ENCODE measurements around the gene FBXL20. TPM values are rescaled to one million over a fixed set of nuclear protein-coding genes. Genes with fewer than 3 reads are reported as not detected.

Gene FBXL20
- total RNA-seq, 1 donor from 2014 or later: 18.3 TPM

GRCh38 chr17:39244016-39244599, 157.3 kb downstream of the FBXL20 start:
- Histone ChIP-seq H2AFZ (ENCODE audit: low read depth, low read length) (peak overlapping the region; percentile 34), H3K9me3 (ENCODE audit: insufficient read depth, low read depth, low read length) (no peaks in the 10 kb centered on the region), H3K36me3 (ENCODE audit: insufficient read depth, low read length) (no peaks in the 10 kb centered on the region), H3K79me2 (ENCODE audit: insufficient read depth, low read length) (no peaks in the 10 kb centered on the region), H3K4me3 (ENCODE audit: insufficient read depth, low read depth, low read length) (no peak overlapping the region), H3K27ac (ENCODE audit: low read depth, low read length) (no peak overlapping the region), H3K27me3 (ENCODE audit: insufficient read depth, low read length) (peaks cover 3% of the 10 kb centered on the region), H4K20me1 (ENCODE audit: insufficient read depth, low read length) (peaks cover 4% of the 10 kb centered on the region), H3K9ac (ENCODE audit: low read length) (no peak overlapping the region), H3K4me2 (ENCODE audit: low read length) (no peak overlapping the region), H3K4me1 (ENCODE audit: insufficient read depth, low read length) (no peaks in the 10 kb centered on the region)
- Mint-ChIP-seq H3K27me3 (ENCODE audit: low read depth, unreplicated experiment) (peaks cover 4% of the 10 kb centered on the region), H3K4me3 (ENCODE audit: unreplicated experiment) (no peak overlapping the region), H3K27ac (ENCODE audit: unreplicated experiment) (no peak overlapping the region), H3K4me1 (ENCODE audit: low read depth, unreplicated experiment) (peaks cover 2% of the 10 kb centered on the region), H3K36me3 (ENCODE audit: low read depth, unreplicated experiment) (no peaks in the 10 kb centered on the region), H3K9me3 (ENCODE audit: unreplicated experiment) (no peaks in the 10 kb centered on the region)
- TF ChIP-seq EZH2 (IDR thresholded peaks at IDR 0.05; ENCODE audit: insufficient read depth, low read length): no peak
- TF ChIP-seq CTCF (IDR thresholded peaks at IDR 0.05; ENCODE audit: insufficient read depth, low read depth, low read length): no peak
- no peak for DNase-seq (ENCODE audit: low read depth)
- FAIRE-seq: no peak

GRCh38 chr17:39243155-39243554, 158.3 kb downstream of the FBXL20 start:
- H3K27me3 ChIP-seq (ENCODE audit: insufficient read depth, low read length): peaks cover 3% of the 10 kb centered on the region
- H3K4me1 ChIP-seq (ENCODE audit: insufficient read depth, low read length): peaks cover 7% of the 10 kb centered on the region
- peaks cover 6% of the 10 kb centered on the region for H3K27me3 Mint-ChIP-seq (ENCODE audit: low read depth, unreplicated experiment)
- FAIRE-seq (no peak), DNase-seq (ENCODE audit: low read depth) (no peak)
- no peaks in the 10 kb centered on the region for H3K9me3 Mint-ChIP-seq (ENCODE audit: unreplicated experiment)
- H3K36me3 Mint-ChIP-seq (ENCODE audit: low read depth, unreplicated experiment): no peaks in the 10 kb centered on the region
- H3K27ac ChIP-seq (ENCODE audit: low read depth, low read length): no peak overlapping the region
- H3K4me1 Mint-ChIP-seq (ENCODE audit: low read depth, unreplicated experiment): peaks cover 2% of the 10 kb centered on the region
- no peak overlapping the region for H2AFZ ChIP-seq (ENCODE audit: low read depth, low read length)
- no peak overlapping the region for H3K9ac ChIP-seq (ENCODE audit: low read length)
- H4K20me1 ChIP-seq (ENCODE audit: insufficient read depth, low read length): peaks cover 4% of the 10 kb centered on the region
- H3K4me3 ChIP-seq (ENCODE audit: insufficient read depth, low read depth, low read length): no peak overlapping the region
- H3K79me2 ChIP-seq (ENCODE audit: insufficient read depth, low read length): no peaks in the 10 kb centered on the region
- TF ChIP-seq CTCF (IDR thresholded peaks at IDR 0.05; ENCODE audit: insufficient read depth, low read depth, low read length): no peak
- no peak for TF ChIP-seq EZH2 (IDR thresholded peaks at IDR 0.05; ENCODE audit: insufficient read depth, low read length)
- no peaks in the 10 kb centered on the region for H3K36me3 ChIP-seq (ENCODE audit: insufficient read depth, low read length)
- no peaks in the 10 kb centered on the region for H3K9me3 ChIP-seq (ENCODE audit: insufficient read depth, low read depth, low read length)
- no peak overlapping the region for H3K27ac Mint-ChIP-seq (ENCODE audit: unreplicated experiment)
- no peak overlapping the region for H3K4me3 Mint-ChIP-seq (ENCODE audit: unreplicated experiment)
- H3K4me2 ChIP-seq (ENCODE audit: low read length): no peak overlapping the region

- FAIRE-seq (no peak), DNase-seq (ENCODE audit: low read depth) (no peak)
- Histone ChIP-seq H3K9me3 (ENCODE audit: insufficient read depth, low read depth, low read length) (no peaks in the 10 kb centered on the region), H3K4me3 (ENCODE audit: insufficient read depth, low read depth, low read length) (no peak overlapping the region), H3K4me2 (ENCODE audit: low read length) (no peak overlapping the region), H4K20me1 (ENCODE audit: insufficient read depth, low read length) (peaks cover 4% of the 10 kb centered on the region), H3K79me2 (ENCODE audit: insufficient read depth, low read length) (no peaks in the 10 kb centered on the region), H3K9ac (ENCODE audit: low read length) (no peak overlapping the region), H3K4me1 (ENCODE audit: insufficient read depth, low read length) (peaks cover 7% of the 10 kb centered on the region), H3K27ac (ENCODE audit: low read depth, low read length) (no peak overlapping the region), H3K36me3 (ENCODE audit: insufficient read depth, low read length) (no peaks in the 10 kb centered on the region), H2AFZ (ENCODE audit: low read depth, low read length) (no peak overlapping the region), H3K27me3 (ENCODE audit: insufficient read depth, low read length) (peaks cover 3% of the 10 kb centered on the region)
- Mint-ChIP-seq H3K27me3 (ENCODE audit: low read depth, unreplicated experiment) (peaks cover 17% of the 10 kb centered on the region), H3K9me3 (ENCODE audit: unreplicated experiment) (no peaks in the 10 kb centered on the region), H3K36me3 (ENCODE audit: low read depth, unreplicated experiment) (no peaks in the 10 kb centered on the region), H3K4me3 (ENCODE audit: unreplicated experiment) (no peak overlapping the region), H3K4me1 (ENCODE audit: low read depth, unreplicated experiment) (peaks cover 2% of the 10 kb centered on the region), H3K27ac (ENCODE audit: unreplicated experiment) (no peak overlapping the region)
- TF ChIP-seq EZH2 (IDR thresholded peaks at IDR 0.05; ENCODE audit: insufficient read depth, low read length): no peak
- no peak for TF ChIP-seq CTCF (IDR thresholded peaks at IDR 0.05; ENCODE audit: insufficient read depth, low read depth, low read length)
Measured at GRCh38 chr17:39240631-39241030, 160.8 kb downstream of the FBXL20 start.

Measured in astrocyte (in vitro differentiated cells and primary cell).